K562 (cell line): Measurements from ENCODE around the gene CNTNAP4. TPM values are rescaled to one million over a fixed set of nuclear protein-coding genes. Genes with fewer than 3 reads are reported as not detected.

ENCODE experiments used
- ATAC-seq: fragments of 200-7000 bp; cut with Tn5 transposase; 3 replicates; pipeline ENCODE4 v1.9.1; 2020; ENCODE audit warnings: moderate library complexity
- BruUV-seq: library from RNA; stranded (reverse); fragments of 400-500 nt; replicated peaks from 2 replicates; lab custom pipeline; 2021; lab: Mats Ljungman, UMichigan
- CTCF ChIA-PET: fragments of 300-600 bp; formaldehyde crosslinking; extraction: SDS; loops from one replicate; lab custom pipeline; 2021; ENCODE audit warnings: low intra/inter-chr PET ratio; lab: Yijun Ruan, JAX
- POLR2A ChIA-PET: fragments of 300-600, 350-650 bp; sonication (Branson Sonifier 250); formaldehyde crosslinking; extraction: SDS; loops from one replicate; lab custom pipeline; 2021; ENCODE audit warnings: antibody characterized with exemption, inconsistent platforms; lab: Yijun Ruan, JAX
- DNase-seq, 4 experiments: peaks; one replicate each; pipeline versions ENCODE4 v3.0.0 to v3.0.0-alpha.2; 2011 to 2018; ENCODE audit warnings: low spot score in 3 of 4, mixed read lengths in 3 of 4; ENCODE audit errors: extremely low read depth in 1 of 4
- FAIRE-seq: peaks from 2 replicates; lab custom pipeline; 2011; peaks lifted over from hg19 to GRCh38; lab: Jason Lieb, UNC
- H2AFZ ChIP-seq: 2 replicates; pipeline ENCODE4 v1.6.0; 2011; ENCODE audit warnings: low read depth, low read length, control low read depth, inconsistent platforms
- H3K27ac ChIP-seq: fragments of 200-600 bp; 3 replicates; pipeline ENCODE4 v1.8.0; 2011; ENCODE audit warnings: low read depth, mild to moderate bottlenecking, control low read depth, inconsistent platforms, low read length, moderate library complexity, mixed read lengths; ENCODE audit errors: extremely low read depth
- H3K27me3 ChIP-seq, 2 experiments: fragments of 300-600 bp in 1 of 2; 2 replicates in 1 of 2; 3 replicates in 1 of 2; pipeline versions ENCODE4 v1.6.0 to v1.8.0; 2011; ENCODE audit warnings: inconsistent platforms in 2 of 2, low read length in 2 of 2, mild to moderate bottlenecking in 1 of 2, mixed read lengths in 1 of 2, moderate library complexity in 1 of 2; ENCODE audit not compliant: control insufficient read depth in 2 of 2, insufficient read depth in 2 of 2
- H3K36me3 ChIP-seq: fragments of 300-600 bp; 3 replicates; pipeline ENCODE4 v1.8.0; 2011; ENCODE audit warnings: mild to moderate bottlenecking, low read length, inconsistent platforms; ENCODE audit not compliant: control insufficient read depth, insufficient read depth
- H3K4me1 ChIP-seq, 2 experiments: fragments of 200-600 bp in 1 of 2; replicated peaks in 1 of 2; 2 replicates in 1 of 2; 3 replicates in 1 of 2; pipeline versions ENCODE4 v1.5.1 to v1.8.0; 2011; ENCODE audit warnings: inconsistent platforms in 2 of 2, low read length in 2 of 2, mild to moderate bottlenecking in 1 of 2, mixed read lengths in 1 of 2, moderate library complexity in 1 of 2; ENCODE audit not compliant: control insufficient read depth in 2 of 2, insufficient read depth in 2 of 2
- H3K4me2 ChIP-seq: 2 replicates; pipeline ENCODE4 v1.6.1; 2011; ENCODE audit warnings: low read length, control low read depth, inconsistent platforms, mixed read lengths; ENCODE audit not compliant: insufficient read depth
- H3K4me3 ChIP-seq: fragments of 200-600 bp; sonication (generic), shearing (Covaris generic); 2 replicates; pipeline ENCODE4 v1.5.1; 2016; ENCODE audit warnings: control low read depth, inconsistent platforms
- H3K79me2 ChIP-seq: fragments of 200-600 bp; 3 replicates; pipeline ENCODE4 v1.8.0; 2011; ENCODE audit warnings: low read length, inconsistent platforms; ENCODE audit not compliant: control insufficient read depth, insufficient read depth
- H3K9ac ChIP-seq, 2 experiments: 2 replicates each; pipeline versions ENCODE4 v1.6.0 to v1.6.1; 2011; ENCODE audit warnings: low read depth in 2 of 2, low read length in 2 of 2, control low read depth in 1 of 2, inconsistent platforms in 1 of 2, mild to moderate bottlenecking in 1 of 2, mixed read lengths in 1 of 2; ENCODE audit not compliant: insufficient read depth in 1 of 2
- H3K9me1 ChIP-seq: one replicate; pipeline ENCODE4 v1.6.0; 2011; ENCODE audit warnings: inconsistent platforms, mild to moderate bottlenecking, low read length, moderate library complexity; ENCODE audit not compliant: control insufficient read depth, insufficient read depth
- H3K9me3 ChIP-seq: replicated peaks from 2 replicates; pipeline ENCODE4 v1.5.1; 2011; ENCODE audit warnings: low read depth, low read length, inconsistent platforms; ENCODE audit not compliant: control insufficient read depth, insufficient read depth
- H4K20me1 ChIP-seq: replicated peaks from 2 replicates; pipeline ENCODE4 v1.6.1; 2011; ENCODE audit warnings: low read length, inconsistent platforms, mixed read lengths; ENCODE audit not compliant: control insufficient read depth, insufficient read depth
- CBX2 ChIP-seq: fragments of 200-600 bp; sonication (generic); IDR thresholded peaks from one replicate; pipeline ENCODE4 v1.6.1; 2012; ENCODE audit warnings: mild to moderate bottlenecking, low read length, inconsistent platforms; ENCODE audit not compliant: insufficient read depth, poor library complexity, severe bottlenecking
- GTF2A2 ChIP-seq: IDR thresholded peaks from 2 replicates; pipeline ENCODE4 v1.6.1; 2016; ENCODE audit warnings: mild to moderate bottlenecking, missing genetic modification characterization, missing compliant biosample characterization
- MECOM ChIP-seq: fragments of 250-450 bp; sonication (Bioruptor Pico); IDR thresholded peaks from 2 replicates; pipeline ENCODE4 v1.8.0; 2022; ENCODE audit warnings: inconsistent platforms
- NONO ChIP-seq, 2 experiments: fragments of 200-400 bp in 1 of 2; fragments of 450-650 bp in 1 of 2; formaldehyde crosslinking in 1 of 2; IDR thresholded peaks; 2 replicates each; pipeline ENCODE4 v1.6.1; 2017; ENCODE audit warnings: low read depth in 2 of 2, mild to moderate bottlenecking in 2 of 2, moderate library complexity in 2 of 2, low read length in 1 of 2
- PYGO2 ChIP-seq: fragments of 450-650 bp; IDR thresholded peaks from 2 replicates; pipeline ENCODE4 v1.6.1; 2016; ENCODE audit warnings: mild to moderate bottlenecking, missing genetic modification characterization, moderate library complexity, missing compliant biosample characterization
- RBM14 ChIP-seq: fragments of 200-400 bp; formaldehyde crosslinking; IDR thresholded peaks from 2 replicates; pipeline ENCODE4 v1.6.1; 2018; ENCODE audit warnings: low read depth, mild to moderate bottlenecking, low read length, moderate library complexity, borderline replicate concordance; ENCODE audit not compliant: insufficient read depth
- STAG1 ChIP-seq: sonication (generic); formaldehyde crosslinking; IDR thresholded peaks from 2 replicates; pipeline ENCODE4 v1.5.0; 2020; ENCODE audit warnings: missing genetic modification reagents, borderline replicate concordance
- SUPT5H ChIP-seq: fragments of 450-650 bp; IDR thresholded peaks from 2 replicates; pipeline ENCODE4 v1.6.1; 2016
- VEZF1 ChIP-seq: fragments of 200-800 bp; sonication (Bioruptor generic); IDR thresholded peaks from 2 replicates; pipeline ENCODE4 v1.6.1; 2017; ENCODE audit warnings: missing genetic modification characterization, missing compliant biosample characterization
- ZBTB8A ChIP-seq: fragments of 450-650 bp; IDR thresholded peaks from 2 replicates; pipeline ENCODE4 v1.6.1; 2018; ENCODE audit warnings: mild to moderate bottlenecking, moderate library complexity; ENCODE audit not compliant: partially characterized antibody
- ZNF696 ChIP-seq: fragments of 250-450 bp; sonication (Bioruptor Pico); conservative IDR thresholded peaks from 2 replicates; pipeline ENCODE4 v1.4.0; 2020; ENCODE audit warnings: mild to moderate bottlenecking, moderate library complexity
- ZNF764 ChIP-seq: fragments of 250-450 bp; sonication (Bioruptor Pico); IDR thresholded peaks from 2 replicates; pipeline ENCODE4 v1.4.0; 2020; ENCODE audit warnings: low read depth, mild to moderate bottlenecking, moderate library complexity
- WGBS: fragments of 100-300 bp; shearing (Covaris generic); methylation state at CpG from one replicate; pipeline ENCODE4 v1.1.6; 2016; ENCODE audit warnings: low coverage, mixed read lengths; ENCODE audit not compliant: insufficient coverage; ENCODE audit errors: missing lambda C conversion rate; 5-methylcytosine and 5-hydroxymethylcytosine counted together
- in situ Hi-C: fragments of 300-500 bp; cut with MboI; formaldehyde crosslinking; loops from 4 replicates; pipeline ENCODE4 v1.15.0; 2018; ENCODE audit warnings: inconsistent platforms, mixed read lengths
- intact Hi-C: fragments of 100-400 bp; cut with micrococcal nuclease; formaldehyde crosslinking; loops from 2 replicates; pipeline ENCODE4 v1.14.2; 2022
- polyA plus RNA-seq, 8 experiments: library from polyadenylated mRNA; depleted of rRNA in 4 of 8; stranded (reverse) in 5 of 8; unstranded in 3 of 8; fragments of >200 nt; fragmentation: Nextera tagmentation in 2 of 8; fragmentation: Illumina TruSeq in 1 of 8; extraction: Ambion mirVana in 2 of 8; extraction: Trizol in 1 of 8; gene quantifications; 2 replicates each; pipeline versions ENCODE4 v1.2.1 to v1.2.3, GENCODE V29; 2011 to 2014; ENCODE audit warnings: inconsistent platforms in 1 of 8, missing spikeins in 1 of 8
- total RNA-seq, 7 experiments: library from RNA; depleted of rRNA in 6 of 7; stranded (reverse); fragments of >200 nt in 6 of 7; fragmentation: Illumina TruSeq in 2 of 7; extraction: Trizol in 2 of 7; gene quantifications; 2 replicates each; pipeline versions ENCODE4 v1.2.1 to v1.2.3, GENCODE V29; 2011 to 2021; ENCODE audit warnings: low replicate concordance in 1 of 7

The CNTNAP4 gene
- total and polyA plus RNA-seq, 9 of the 15 experiments (the other 6 are each of a cell fraction or from before 2014, with no cell fraction given), result not detected

- TF ChIP-seq RBM14 (no peak), ZBTB8A (no peak), MECOM (CRISPR knock-in tag) (no peak), PYGO2 (tag) (no peak), SUPT5H (no peak)
- TF ChIP-seq, all 486 proteins: peak for 0
These were observed 66.6 kb downstream of the CNTNAP4 start (continued) for GRCh38 chr16:76343769-76344168.

- POLR2A ChIA-PET, result no interaction called here
- H3K9me3 ChIP-seq, result no peaks in the 10 kb centered on the region
- no peaks in the 10 kb centered on the region for H3K79me2 ChIP-seq
- H3K9ac ChIP-seq, result no peak overlapping the region
- no peak overlapping the region for H3K4me3 ChIP-seq
- no peaks in the 10 kb centered on the region for H3K4me1 ChIP-seq
- ATAC-seq, result no peak
- no TSS peak for BruUV-seq
- in situ Hi-C loops (no loop called here), intact Hi-C loops (no loop called here)
- no peak overlapping the region for H2AFZ ChIP-seq
- no peaks in the 10 kb centered on the region for H3K36me3 ChIP-seq
- no peak overlapping the region for H3K27ac ChIP-seq
- no peak for TF ChIP-seq NONO (IDR thresholded peaks at IDR 0.05; ENCODE audit: low read depth in 2 of 2, low read length in 1 of 2)
- no peak for TF ChIP-seq CBX2
- no peak for TF ChIP-seq STAG1 (CRISPR knock-in tag)
- TF ChIP-seq ZNF696 (CRISPR knock-in tag), result no peak
- TF ChIP-seq GTF2A2, result no peak
- TF ChIP-seq VEZF1, result no peak; the same call in 1 of the 2 replicates
- TF ChIP-seq ZNF764 (CRISPR knock-in tag), result no peak
- no peak for FAIRE-seq
- CTCF ChIA-PET, result no interaction called here
- no peak overlapping the region for H3K4me2 ChIP-seq
- 4% methylated on average over 3 of the region's 3 CpGs for WGBS
- H3K27me3 ChIP-seq, result no peaks in the 10 kb centered on the region
- DNase-seq, result no peak
- H3K9me1 ChIP-seq, result no peaks in the 10 kb centered on the region
- no peaks in the 10 kb centered on the region for H4K20me1 ChIP-seq
These were observed 68.0 kb downstream of the CNTNAP4 start for GRCh38 chr16:76345163-76345661.
